HG03354 (cell line): ENCODE results near the gene GGT7.
"Not testable (repeated sequence)": the region's sequence is repeated elsewhere in the genome, so short reads cannot be mapped to it uniquely, and the experiment has no call there.

Experiments used
- ATAC-seq: cut with Tn5 transposase; IDR thresholded peaks from one replicate; pipeline ENCODE4 v1.9.1; 2021; ENCODE audit warnings: mild to moderate bottlenecking; ENCODE audit not compliant: unreplicated experiment, poor library complexity, severe bottlenecking

GGT7 gene

GRCh38 chr20:34859367-34859766, 13.3 kb downstream of the GGT7 start:
- ATAC-seq, result no peak

GRCh38 chr20:34852298-34852697, 20.4 kb downstream of the GGT7 start:
- ATAC-seq, result no peak

DNA sequence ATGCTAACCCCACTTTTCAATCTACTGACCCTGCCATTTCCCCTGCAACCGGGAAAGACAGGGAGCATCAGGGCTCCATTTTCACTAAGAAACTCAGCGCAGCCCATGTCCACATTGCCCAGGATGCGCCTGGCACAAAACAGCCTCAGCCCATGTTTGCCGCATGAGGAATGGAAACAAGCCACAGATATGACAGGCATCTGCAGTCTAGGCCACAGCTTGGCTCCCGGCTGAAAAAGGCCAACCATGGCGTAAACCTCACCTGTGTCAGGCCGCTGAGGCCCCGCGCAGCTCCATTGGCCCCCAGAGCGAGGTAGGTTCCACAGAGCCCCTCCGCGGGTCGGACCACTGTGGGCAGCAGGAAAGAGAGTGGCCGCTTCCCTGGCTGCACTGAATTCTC, 21.7 kb downstream of the GGT7 start:
- ATAC-seq, result no peak

DNA sequence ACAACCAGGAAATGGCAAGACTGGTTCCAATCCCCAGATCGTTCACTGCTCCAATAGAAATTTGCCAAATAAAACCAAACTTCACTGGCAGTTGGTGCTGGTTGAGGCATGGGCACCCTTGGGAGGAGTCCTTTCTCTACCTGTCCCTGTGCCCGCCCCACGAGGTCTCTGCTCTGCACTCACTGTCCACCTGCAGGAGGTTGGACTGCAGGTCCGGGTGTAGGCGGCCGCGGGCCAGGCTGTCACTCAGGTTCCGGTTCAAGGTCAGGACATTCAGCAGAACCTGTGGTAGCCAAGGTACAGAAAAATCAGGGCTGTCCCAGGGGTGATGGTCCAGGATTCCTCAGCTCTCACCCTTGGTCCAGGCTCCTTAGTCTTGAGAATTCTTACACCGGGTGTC, 22.9 kb downstream of the GGT7 start:
- ATAC-seq, result no peak

DNA sequence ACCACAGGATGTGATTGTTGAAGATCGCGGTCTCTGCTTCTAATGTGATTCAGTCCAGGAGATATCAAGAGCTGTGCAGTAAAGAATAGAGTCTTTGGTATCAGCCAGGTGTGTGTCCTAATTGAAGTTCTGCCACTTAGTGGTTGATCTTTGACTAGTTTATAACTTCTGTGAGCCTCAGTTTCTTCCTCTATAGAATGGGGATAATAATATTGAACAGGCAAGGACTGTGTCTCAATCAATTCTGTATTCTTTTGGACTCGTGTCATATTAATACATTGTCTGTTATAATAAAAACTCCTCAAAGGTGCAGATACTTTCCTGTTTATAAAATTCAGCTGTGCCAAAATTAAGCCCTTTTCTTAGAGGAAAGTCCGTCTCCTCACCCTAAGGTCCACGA, 24.1 kb downstream of the GGT7 start:
- no peak for ATAC-seq

- no peak for ATAC-seq
Observed at GRCh38 chr20:34843421-34843820, 29.2 kb downstream of the GGT7 start.

DNA sequence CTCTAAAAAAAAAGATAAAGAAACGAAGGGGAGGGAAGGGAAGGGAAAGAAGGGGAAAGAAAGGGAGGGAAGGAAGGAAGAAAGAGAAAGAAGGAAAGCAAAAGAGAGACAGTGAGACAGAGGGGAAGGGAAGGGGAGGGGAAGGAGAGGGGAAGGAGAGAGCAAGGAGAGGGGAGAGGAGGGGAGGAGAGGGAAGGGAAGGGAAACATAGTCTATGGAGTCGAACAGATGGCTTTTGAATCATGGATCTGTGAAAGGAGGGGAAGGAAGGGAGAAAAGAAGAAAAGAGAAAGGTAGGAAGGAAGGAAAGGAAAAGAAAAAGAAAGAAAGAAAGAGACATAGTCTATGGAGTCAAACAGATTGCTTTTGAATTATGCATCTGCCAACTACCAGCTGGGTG, 30.5 kb downstream of the GGT7 start:
- ATAC-seq, result no peak

DNA sequence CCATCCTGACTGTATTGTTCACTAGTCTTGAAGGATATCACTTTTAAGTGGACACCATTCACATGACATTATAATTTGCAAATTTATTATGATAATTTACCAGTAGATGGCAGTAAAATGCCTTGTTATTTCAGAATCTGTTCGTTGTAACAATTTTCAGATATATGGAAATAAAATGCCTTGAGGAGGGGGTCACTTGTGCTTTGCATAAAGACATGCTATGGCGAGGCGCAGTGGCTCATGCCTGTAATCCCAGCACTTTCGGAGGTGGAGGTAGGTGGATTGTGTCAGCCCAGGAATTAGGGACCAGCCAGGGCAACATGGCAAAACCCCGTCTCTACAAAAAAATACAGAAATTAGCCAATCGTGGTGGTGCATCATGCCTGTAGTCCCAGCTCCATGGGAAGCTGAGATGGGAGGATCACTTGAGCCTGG, 38.2 kb downstream of the GGT7 start:
- ATAC-seq, result no peak

DNA sequence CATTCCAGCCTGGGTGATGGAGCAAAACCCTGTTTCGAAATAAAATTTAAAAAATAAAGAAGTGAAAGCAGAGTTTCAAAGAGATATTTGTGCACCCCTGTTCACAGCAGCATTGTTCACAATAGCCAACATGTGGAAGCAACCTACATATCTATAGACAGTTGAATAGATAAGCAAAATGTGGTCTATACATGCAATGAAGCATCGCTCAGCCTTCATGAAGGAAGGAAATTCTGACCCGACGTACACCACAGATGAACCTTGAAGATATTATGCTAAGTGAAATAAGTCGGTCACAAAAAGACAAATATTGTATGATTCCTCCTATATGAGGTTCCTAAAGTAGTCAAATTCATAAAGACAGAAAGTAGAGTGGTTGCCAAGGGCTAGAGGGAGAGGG, 40.7 kb downstream of the GGT7 start:
- ATAC-seq, result no peak

DNA sequence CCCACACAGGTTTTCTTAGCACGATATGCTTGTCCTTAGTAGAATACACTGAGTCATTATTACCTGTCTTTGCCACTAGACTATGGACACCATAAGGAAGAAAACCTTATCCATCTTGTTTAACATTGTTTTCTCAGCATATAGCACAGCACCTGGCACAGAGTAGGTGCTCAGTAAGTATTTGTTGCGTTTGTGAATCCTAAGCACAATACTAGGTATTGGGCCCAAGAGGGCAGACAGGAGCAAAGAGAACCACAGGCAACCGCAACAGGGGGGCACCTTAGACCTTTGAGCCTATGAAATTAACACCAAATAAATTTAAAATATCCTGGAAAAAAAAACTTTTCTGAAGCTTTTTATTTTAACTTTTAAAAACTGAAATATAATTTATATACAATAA, 43.5 kb downstream of the GGT7 start:
- ATAC-seq, result no peak

- peak; percentile 68 for ATAC-seq
Observed at GRCh38 chr20:34825530-34826362, 46.9 kb downstream of the GGT7 start, which contains the start of gene NCOA6. TSS of gene NCOA6 (minus strand) at chr20:34825651. CDS start at chr20:34782355, 43,296 bp downstream.

DNA sequence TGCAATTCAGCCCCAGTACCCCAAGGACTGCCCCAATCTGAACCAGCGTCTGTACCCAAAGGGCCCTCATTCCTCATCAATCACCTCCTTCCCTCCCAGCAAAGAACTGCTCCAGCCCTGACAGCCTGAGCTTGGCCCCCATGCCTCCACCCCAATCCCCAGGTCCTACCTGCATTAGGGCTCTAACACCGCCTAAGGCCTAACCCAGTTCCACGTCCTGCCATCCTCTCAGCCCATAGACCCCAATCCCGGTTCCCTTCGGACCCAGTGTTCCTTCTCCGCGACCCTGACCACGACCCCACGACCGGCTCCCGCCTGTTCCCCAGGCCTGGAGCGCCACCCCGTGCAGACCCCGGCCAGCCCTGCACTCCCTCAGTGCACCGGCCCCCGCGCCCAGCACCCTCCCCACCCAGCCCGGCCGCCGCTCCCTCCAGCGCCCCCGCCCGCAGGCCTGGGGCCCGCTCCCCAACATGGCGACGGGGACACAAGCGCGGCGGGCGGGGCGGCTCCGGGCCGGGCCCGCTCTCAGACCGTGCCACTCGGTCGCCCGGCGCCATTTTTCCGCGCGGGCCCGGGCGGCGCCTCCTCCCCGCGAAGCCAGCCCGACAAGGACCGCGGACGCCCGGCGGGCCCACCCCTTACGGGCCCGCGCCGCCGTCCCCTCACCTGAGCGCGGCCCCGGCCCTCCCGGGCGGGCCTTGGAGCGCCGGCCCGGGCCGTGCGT, 47.7 kb downstream of the GGT7 start:
- peak; percentile 78 for ATAC-seq

- ATAC-seq, result peak; percentile 51
Observed at GRCh38 chr20:34824452-34824805, 48.2 kb downstream of the GGT7 start.

GRCh38 chr20:34824026-34824425, 48.6 kb downstream of the GGT7 start:
- ATAC-seq, result no peak

- ATAC-seq, result no peak
Observed at GRCh38 chr20:34820805-34821578, 51.7 kb downstream of the GGT7 start.

DNA sequence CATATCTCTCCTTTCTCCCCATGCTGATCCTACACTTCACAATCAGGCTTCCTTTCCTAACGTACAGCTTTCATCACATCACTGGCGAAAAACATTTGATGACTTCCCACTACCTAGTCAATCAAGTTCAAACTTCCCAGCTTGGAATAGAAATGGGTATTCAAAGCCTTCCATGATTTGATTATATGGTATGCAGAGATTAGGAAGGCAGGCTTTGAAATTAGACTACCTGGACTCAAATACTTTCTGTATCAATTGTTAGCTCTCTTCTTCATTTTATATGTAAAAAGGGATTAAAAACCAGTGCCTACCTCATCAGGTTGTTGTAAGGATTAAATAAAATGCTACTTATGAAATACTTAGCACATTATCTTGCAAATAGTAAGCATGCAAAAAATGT, 54.9 kb downstream of the GGT7 start:
- no peak for ATAC-seq

- no peak for ATAC-seq
Observed at GRCh38 chr20:34817072-34817471, 55.6 kb downstream of the GGT7 start.

DNA sequence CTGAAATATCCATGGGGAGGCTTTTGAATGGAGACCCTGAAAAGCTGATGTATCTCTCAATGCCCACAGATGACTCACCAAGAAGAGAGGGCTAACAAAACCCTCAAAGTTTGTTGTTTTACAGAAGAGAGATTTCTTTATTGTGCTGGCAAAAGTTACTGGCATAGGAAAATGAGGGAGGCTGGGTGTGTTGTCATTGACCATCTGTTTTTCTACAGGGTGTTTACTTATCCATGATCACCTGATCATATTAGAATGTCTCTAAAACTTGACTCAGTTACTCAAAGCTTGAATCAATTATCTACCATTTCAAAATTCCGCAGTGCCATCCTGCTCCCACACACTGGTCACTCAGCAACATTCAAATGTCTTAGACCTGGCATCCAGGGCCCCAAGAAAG, 57.0 kb downstream of the GGT7 start:
- no peak for ATAC-seq

DNA sequence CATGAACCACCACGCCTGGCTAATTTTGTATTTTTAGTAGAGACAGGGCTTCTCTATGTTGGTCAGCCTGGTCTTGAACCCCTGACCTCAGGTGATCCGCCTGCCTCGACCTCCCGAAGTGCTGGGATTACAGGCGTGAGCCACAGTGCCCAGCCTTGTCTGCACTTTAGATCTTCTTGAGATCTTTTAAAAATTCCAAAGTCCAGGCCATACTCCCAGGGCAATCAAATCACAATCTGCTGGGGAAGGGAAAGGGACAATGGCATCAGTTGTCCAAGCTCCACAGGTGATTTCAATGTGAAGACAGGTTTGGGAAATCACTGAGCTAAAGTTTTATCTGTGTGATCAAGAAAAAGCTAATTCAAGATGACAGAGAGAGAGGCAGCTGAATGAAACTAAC, 64.1 kb downstream of the GGT7 start:
- no peak for ATAC-seq

GRCh38 chr20:34807944-34808465, 64.7 kb downstream of the GGT7 start:
- ATAC-seq, result not testable (repeated sequence)
